ENCODE results near the gene PLEKHO2.
"Not testable (repeated sequence)": the region's sequence is repeated elsewhere in the genome, so short reads cannot be mapped to it uniquely, and the experiment has no call there.

Gene PLEKHO2

DNA sequence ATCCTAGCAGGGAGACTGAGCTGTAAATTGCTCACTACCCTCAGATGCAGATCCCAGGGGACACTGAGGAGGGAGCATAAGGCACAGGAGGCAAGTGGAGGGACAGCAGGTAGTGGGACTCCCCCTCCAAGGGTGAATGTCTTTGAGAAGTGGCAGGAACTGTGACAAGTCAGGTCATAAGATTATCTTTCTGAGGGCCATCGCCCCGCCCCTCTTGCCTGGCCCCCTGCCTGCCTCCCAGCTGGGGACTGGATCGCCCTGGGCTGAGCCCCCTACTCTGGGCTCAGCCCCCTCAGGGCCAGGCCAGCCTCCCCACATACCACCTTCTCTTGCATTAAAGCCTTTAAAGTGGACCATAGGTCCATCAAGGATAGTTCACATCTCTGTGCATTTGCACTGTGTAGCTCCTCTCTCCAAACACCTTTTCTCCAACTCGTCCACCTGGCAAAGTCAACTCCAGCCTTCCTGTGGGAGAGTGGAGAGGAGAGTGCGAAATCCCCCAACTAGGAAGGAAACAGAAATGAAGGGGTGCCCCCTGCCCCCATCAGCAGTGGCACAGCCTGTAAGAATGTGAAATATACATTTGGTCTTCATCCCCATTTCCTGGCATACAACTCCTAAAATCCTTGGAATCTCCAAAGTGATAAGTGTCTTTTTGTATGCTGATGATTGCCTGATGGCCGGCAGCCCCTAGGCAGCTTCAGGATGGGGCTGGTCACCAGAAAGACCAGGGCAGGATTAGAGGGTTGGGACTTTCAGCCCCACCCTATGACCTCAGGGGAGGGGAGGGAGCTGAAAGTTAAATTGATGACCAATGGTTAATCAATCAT, 31.0 kb upstream of the PLEKHO2 start:
- no peak overlapping the region for H3K4me3 Mint-ChIP-seq
- H3K4me1 Mint-ChIP-seq, result peaks cover 42% of the 10 kb centered on the region
- H3K36me3 Mint-ChIP-seq, result no peaks in the 10 kb centered on the region
- peak overlapping the region; percentile 83 for H3K27ac Mint-ChIP-seq
- peaks cover 8% of the 10 kb centered on the region for H3K27me3 Mint-ChIP-seq
- no peaks in the 10 kb centered on the region for H3K9me3 Mint-ChIP-seq
- peak; percentile 14 for ATAC-seq

DNA sequence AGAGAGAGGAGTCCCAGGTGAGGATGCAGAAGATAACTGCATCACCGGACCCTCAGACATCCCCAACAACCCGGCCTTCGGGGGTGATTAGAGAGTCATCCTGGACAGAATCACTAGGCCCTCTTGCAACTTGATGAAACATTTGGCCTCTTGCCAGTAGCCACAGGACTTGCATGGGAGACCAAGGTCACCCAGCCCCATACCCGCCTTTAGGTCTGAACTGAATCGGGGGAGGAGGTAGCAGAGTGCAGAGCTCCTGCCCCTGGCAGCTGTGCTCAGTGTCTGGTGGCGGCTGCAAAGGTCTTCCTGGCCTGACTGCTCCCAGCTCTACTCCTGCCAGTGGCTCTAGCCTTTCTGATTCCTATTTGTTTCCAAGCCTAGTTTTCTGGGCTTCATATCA, 28.6 kb upstream of the PLEKHO2 start:
- Mint-ChIP-seq H3K27me3 (no peaks in the 10 kb centered on the region), H3K36me3 (no peaks in the 10 kb centered on the region), H3K9me3 (no peaks in the 10 kb centered on the region), H3K4me1 (peaks cover 42% of the 10 kb centered on the region), H3K27ac (peak overlapping the region; percentile 83), H3K4me3 (peak overlapping the region; percentile 33)
- peak; percentile 68 for ATAC-seq

DNA sequence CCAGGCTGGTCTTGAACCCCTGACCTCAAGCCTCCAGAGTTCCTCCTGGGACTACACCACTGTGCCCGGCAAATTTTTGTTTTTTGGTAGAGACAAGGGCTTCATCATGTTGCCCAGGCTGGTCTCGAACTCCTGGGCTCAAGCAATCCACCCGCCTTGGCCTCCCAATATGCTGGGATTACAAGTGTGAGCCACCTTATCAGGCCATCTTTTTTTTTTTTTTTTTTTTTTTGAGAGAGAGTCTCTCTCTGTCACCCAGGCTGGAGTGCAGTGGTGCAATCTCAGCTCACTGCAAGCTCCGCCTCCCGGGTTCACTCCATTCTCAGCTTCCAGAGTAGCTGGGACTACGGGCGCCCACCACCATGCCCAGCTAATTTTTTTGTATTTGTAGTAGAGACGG, 27.4 kb upstream of the PLEKHO2 start:
- Mint-ChIP-seq H3K27ac (peak overlapping the region; percentile 41), H3K4me1 (peaks cover 42% of the 10 kb centered on the region)
- H3K27me3 Mint-ChIP-seq, ATAC-seq, H3K4me3 Mint-ChIP-seq, H3K9me3 Mint-ChIP-seq, H3K36me3 Mint-ChIP-seq: not testable (repeated sequence)

DNA sequence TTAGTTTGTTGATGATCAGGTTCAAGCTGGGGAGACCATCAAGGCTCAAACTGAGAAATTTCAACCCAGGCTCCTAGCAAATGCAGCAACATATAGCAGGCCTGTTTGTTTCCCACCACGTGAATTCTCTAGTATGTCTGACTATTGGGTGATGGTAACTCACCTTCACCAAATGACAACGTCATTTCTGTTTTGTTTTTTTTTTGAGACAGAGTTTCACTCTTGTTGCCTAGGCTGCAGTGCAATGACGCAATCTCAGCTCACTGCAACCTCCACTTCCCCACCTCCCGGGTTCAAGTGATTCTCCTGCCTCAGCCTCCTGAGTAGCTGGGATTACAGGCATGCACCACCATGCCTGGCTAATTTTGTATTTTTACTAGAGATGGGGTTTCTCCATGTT, 26.8 kb upstream of the PLEKHO2 start:
- not testable (repeated sequence) for H3K27me3 Mint-ChIP-seq, H3K36me3 Mint-ChIP-seq, H3K4me3 Mint-ChIP-seq, ATAC-seq, H3K9me3 Mint-ChIP-seq
- peaks cover 37% of the 10 kb centered on the region for H3K4me1 Mint-ChIP-seq
- peak overlapping the region; percentile 41 for H3K27ac Mint-ChIP-seq

DNA sequence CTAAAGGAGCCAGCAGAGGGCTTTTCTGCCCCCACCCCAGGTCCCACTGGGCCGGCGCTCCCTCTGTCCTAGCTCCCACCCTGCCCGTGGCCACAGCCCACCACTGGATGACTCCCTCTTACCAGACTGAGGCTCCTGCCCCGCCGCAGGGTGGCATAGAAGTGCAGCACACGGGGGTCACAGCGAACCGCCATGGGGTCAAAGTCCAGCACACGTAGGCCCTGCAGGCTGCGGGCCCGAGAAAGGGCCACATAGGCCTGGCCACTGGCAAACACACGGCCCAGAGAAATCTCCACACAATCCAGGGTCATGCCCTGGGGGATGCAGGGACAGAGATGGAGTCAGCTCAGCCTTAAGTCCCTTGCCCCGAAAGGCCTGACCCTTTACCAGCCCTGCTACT, 25.3 kb upstream of the PLEKHO2 start:
- Mint-ChIP-seq H3K4me1 (peaks cover 23% of the 10 kb centered on the region), H3K4me3 (no peak overlapping the region), H3K36me3 (no peaks in the 10 kb centered on the region), H3K9me3 (no peaks in the 10 kb centered on the region), H3K27me3 (no peaks in the 10 kb centered on the region), H3K27ac (no peak overlapping the region)
- ATAC-seq, result no peak

DNA sequence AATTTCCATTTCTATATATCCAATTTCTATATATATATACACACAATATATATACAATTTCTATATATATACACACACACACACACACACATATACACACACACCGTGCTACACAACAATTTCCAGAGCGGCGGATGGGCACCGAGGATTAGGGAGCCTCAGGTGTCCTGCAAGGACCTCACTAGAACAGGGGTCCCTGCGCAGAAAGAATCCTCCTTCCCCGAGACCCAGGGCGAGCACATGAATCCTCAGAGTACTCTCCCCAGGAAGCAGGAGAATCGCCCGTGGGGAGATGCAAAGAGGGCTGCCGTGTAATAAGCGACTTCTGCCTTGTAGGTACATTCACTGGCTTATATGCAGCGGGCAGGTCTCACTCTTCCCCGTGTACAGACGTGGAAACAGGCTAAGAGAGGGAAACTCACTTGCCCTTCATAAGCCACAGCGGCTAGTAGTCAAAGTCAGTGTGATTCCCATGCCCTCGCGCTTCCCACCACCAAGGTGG, 16.7 kb upstream of the PLEKHO2 start:
- Mint-ChIP-seq H3K4me1 (peaks cover 39% of the 10 kb centered on the region), H3K27me3 (no peaks in the 10 kb centered on the region), H3K4me3 (peak overlapping the region; percentile 73), H3K36me3 (no peaks in the 10 kb centered on the region), H3K9me3 (no peaks in the 10 kb centered on the region), H3K27ac (peak overlapping the region; percentile 68)
- ATAC-seq, result no peak

DNA sequence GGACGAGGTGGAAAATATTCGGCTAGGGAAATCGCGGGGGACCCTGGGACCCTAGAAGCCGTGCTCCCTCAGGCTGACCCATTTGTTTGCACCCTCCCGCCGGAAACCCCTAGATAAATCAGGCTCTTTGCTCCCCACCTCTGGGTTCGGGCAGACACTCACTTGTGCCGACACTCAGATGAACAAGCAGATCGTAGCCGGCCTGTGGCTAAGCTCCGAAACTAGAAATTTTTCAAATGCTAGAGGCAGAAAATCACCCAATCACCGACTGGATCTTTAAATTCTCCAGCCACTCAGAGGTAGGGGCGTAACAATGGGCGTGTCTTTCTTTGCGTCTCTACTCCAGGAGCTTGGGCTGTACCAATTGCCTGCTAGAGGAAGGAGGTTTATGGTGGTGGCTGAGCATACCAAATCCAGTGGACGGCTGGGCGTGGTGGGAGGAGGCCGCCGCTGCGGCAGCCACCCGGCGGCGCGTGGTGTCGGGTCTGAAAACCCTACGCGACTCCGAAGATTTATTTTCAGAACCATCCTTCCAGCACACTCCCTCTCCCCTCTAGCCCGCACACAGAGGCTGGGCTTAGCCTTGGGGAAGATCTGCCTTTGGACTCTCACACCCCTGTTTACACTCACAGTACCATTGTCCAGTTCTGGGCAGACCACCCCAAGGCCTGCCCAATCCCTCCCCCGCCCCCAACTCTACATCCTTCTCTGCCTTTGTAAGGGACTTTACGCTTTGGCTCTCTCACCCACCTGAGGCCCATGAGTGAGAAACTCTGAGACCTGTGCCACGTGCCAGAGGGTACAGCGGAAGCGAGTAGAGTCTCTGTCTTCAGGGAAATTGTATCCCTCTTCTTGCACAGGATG, 16.1 kb upstream of the PLEKHO2 start, which contains the start of gene PIF1:
TSS of gene PIF1 (minus strand) at position 217 of the 864 bp plus-strand sequence. CDS start 1,312 bp downstream, outside the sequence.
- ATAC-seq, result peak; percentile 97
- H3K27ac Mint-ChIP-seq, result peak within 1 kb of the TSS; percentile 68
- no peaks in the 10 kb centered on the region for H3K27me3 Mint-ChIP-seq
- H3K4me3 Mint-ChIP-seq, result peak within 1 kb of the TSS; percentile 76
- no peaks in the 10 kb centered on the region for H3K36me3 Mint-ChIP-seq
- no peaks in the 10 kb centered on the region for H3K9me3 Mint-ChIP-seq
- H3K4me1 Mint-ChIP-seq, result peaks cover 39% of the 10 kb centered on the region

DNA sequence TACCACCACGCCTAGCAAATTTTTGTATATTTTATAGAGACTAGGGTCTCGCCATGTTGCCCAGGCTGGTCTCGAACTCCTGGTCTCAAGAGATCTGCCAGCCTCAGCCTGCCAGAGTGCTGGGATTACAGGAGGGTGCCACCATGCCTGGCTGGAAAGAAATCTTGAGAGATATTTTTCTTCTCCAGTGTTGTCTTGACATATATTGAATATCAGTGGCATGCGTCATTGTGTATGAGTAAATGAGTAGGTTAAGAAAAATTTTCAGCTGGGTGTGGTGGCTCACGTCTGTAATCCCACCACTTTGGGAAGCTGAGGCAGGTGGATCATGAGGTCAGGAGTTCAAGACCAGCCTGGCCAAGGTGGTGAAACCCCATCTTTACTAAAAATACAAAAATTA, 12.7 kb upstream of the PLEKHO2 start:
- no peak overlapping the region for H3K4me3 Mint-ChIP-seq

DNA sequence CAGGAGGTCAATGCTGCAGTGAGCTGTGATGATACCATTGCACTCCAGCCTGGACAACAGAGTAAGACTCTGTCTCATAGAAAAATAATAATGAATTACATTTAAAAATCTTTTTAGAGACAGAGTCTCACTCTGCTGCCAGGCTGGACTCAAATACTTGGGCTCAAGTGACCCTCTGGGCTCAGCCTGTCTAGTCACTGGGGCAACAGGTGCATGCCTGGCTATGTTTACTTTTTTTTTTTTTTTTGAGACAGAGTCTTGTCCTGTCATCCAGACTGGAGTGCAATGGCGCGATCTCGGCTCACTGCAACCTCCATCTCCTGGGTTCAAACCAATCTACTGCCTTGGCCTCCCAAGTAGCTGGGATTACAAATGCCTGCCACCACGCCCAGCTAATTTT, 8.0 kb upstream of the PLEKHO2 start:
- H3K27ac Mint-ChIP-seq, result no peak overlapping the region
- peaks cover 23% of the 10 kb centered on the region for H3K4me1 Mint-ChIP-seq
- no peaks in the 10 kb centered on the region for H3K27me3 Mint-ChIP-seq
- H3K9me3 Mint-ChIP-seq, result no peaks in the 10 kb centered on the region
- no peak for ATAC-seq
- no peak overlapping the region for H3K4me3 Mint-ChIP-seq
- H3K36me3 Mint-ChIP-seq, result no peaks in the 10 kb centered on the region

More for the DNA sequence above, 12.7 kb upstream of the PLEKHO2 start:
- H3K27ac Mint-ChIP-seq, result no peak overlapping the region
- peaks cover 24% of the 10 kb centered on the region for H3K4me1 Mint-ChIP-seq
- no peaks in the 10 kb centered on the region for H3K27me3 Mint-ChIP-seq
- no peaks in the 10 kb centered on the region for H3K9me3 Mint-ChIP-seq
- H3K36me3 Mint-ChIP-seq, result no peaks in the 10 kb centered on the region
- ATAC-seq, result no peak

DNA sequence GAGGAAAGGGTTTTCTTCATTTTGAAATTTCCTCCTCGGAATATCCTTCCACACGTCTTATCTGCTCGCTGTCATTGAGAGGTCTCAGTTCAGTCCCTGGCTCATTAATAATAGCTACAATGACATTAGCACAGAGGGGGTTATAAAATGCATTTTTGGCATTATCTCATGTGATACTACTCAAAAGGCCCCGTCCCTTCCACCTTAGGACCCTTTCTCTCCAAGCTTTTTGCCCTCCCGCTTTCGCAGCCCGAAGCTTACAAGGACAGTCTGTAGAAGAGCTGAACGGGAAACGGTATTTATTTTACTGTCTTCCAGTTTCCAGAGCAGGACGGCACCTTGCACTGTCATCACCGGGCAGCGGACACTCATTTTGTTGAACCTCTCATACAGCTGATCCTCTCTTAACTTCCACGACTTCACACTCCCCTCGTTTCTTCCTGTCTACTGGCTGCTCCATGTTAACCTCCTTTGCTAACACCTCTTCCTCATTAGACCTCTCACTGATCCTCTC, 5.6 kb upstream of the PLEKHO2 start:
- Mint-ChIP-seq H3K9me3 (no peaks in the 10 kb centered on the region), H3K36me3 (no peaks in the 10 kb centered on the region), H3K4me3 (peak overlapping the region; percentile 75), H3K27me3 (no peaks in the 10 kb centered on the region), H3K27ac (peak overlapping the region; percentile 15), H3K4me1 (peaks cover 33% of the 10 kb centered on the region)
- no peak for ATAC-seq

DNA sequence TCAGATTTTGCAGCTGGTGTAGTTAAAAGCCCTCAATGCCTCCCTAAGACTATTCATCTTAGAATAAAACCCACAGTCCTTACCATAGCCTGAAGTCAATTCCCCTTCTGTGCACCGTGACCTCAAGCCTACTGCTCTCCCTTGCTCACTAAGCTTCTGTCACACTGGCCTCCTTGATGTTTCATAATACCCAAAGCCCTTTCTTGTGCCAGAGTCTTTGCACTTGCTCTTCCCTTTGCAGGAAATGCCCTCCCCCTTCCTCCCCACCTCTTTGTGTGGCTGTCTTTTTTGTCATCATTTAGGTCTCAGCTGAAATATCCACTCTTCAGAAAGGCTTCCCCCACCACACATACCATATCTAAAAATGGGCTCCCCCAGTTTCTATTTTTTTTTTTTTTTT, 4.2 kb upstream of the PLEKHO2 start:
- Mint-ChIP-seq H3K4me1 (peaks cover 38% of the 10 kb centered on the region), H3K27ac (peak overlapping the region; percentile 23), H3K36me3 (no peaks in the 10 kb centered on the region), H3K27me3 (no peaks in the 10 kb centered on the region), H3K9me3 (no peaks in the 10 kb centered on the region), H3K4me3 (no peak overlapping the region)
- ATAC-seq, result no peak

DNA sequence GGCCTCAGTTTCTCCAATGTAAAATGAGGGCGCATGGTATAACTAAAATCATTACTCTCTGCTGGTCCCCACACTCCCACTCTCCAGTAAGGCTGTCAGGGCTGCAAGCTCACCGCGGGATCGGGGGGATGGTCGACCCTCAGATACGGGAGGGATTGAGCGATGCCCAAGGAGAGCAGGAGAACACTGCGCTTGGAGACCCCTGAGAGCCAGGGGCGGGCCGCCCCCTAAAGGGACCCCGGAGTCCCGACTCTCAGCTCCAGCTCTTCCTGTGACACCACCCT, 713 bp upstream of the PLEKHO2 start:
- Mint-ChIP-seq H3K4me1 (peaks cover 65% of the 10 kb centered on the region), H3K9me3 (no peaks in the 10 kb centered on the region)

DNA sequence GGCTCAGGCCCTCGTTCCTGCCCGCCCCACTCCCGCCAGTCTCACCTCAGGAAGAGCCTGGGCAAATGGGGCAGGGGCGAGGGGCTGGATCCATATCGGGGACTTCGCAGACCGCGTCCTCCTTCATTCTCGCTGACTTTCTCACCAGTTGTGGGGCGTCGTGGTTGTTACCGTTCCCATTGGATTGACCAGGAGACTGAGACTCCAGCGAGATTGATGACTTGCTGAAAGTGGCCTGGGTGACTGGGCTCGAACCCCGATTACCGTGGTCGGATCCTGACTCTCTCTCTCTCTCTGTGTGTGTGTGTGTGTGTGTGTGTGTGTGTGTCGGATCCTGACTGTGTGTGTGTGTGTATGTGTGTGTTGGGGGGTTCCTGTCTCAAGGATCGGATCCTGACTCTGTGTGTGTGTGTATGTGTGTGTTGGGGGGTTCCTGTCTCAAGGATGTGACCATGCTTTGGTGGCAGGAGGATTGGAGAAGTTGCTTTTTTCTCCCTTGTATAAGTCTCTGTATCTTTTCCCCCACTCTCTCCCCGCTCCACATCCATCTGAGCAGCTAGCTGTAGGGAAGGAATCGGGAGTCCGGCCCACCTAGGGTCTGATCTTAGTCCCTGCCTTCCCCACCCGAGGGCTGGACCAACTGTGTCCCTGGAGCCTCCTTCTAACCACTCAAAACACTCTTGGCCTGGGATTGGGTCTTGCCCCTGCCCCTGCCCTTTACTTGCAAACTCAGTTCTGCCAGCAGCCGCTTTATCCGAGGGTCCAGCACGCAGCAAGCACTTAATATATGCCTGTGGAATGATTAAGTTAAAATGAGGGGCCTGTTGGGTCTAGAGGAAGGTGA, 603 bp downstream of the PLEKHO2 start:
- Mint-ChIP-seq H3K27me3 (no peaks in the 10 kb centered on the region), H3K4me3 (peak overlapping the region; percentile 96), H3K9me3 (no peaks in the 10 kb centered on the region), H3K4me1 (peaks cover 69% of the 10 kb centered on the region), H3K36me3 (peaks cover 6% of the 10 kb centered on the region), H3K27ac (peak overlapping the region; percentile 76)
- no peak for ATAC-seq

More for the DNA sequence above, 713 bp upstream of the PLEKHO2 start:
- peaks cover 6% of the 10 kb centered on the region for H3K36me3 Mint-ChIP-seq
- peak overlapping the region; percentile 76 for H3K27ac Mint-ChIP-seq
- H3K27me3 Mint-ChIP-seq, result no peaks in the 10 kb centered on the region
- peak overlapping the region; percentile 96 for H3K4me3 Mint-ChIP-seq
- ATAC-seq, result no peak

DNA sequence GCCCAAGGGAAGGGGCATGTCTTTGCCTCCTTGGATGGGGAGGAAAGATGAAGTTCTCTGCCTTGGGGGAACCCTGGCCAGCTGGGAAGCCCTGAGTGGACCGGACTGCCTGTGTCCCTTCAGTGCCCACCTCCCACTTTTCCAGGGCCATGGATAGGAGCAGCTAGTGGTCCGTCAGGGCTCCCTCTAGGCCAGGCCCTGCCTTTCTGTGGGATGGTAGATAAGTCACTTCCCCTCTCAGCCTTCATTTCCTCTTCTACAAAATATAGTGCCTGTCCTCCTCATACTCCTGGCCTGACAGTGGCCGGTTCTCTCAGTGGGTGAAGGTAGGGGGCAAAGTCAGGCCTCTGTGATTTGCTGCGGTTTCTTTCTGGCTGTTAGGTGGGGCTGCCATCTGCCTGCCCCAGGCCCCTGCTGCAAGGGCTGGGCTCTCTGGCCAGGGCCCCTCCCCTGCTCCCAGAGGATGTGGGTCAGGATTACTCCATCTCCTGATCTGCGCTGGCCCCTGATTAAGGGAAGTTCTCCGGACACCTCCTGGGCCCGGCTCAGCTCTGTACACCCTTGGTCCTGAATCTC, 1.4 kb downstream of the PLEKHO2 start:
- Mint-ChIP-seq H3K4me3 (peak overlapping the region; percentile 96), H3K36me3 (peaks cover 8% of the 10 kb centered on the region), H3K27me3 (no peaks in the 10 kb centered on the region), H3K4me1 (peaks cover 70% of the 10 kb centered on the region), H3K9me3 (no peaks in the 10 kb centered on the region), H3K27ac (peak overlapping the region; percentile 76)
- ATAC-seq, result no peak

All from stimulated activated memory B cell treated with anti-CD40 and anti-IgM and Interleukin-4, amounts not matched to agents 10 μg/mL and 1 μg/mL and 100 μg/mL, for 72 hours (primary cell).